Measurements from ENCODE around the gene TLCD1.

TLCD1 gene

DNA sequence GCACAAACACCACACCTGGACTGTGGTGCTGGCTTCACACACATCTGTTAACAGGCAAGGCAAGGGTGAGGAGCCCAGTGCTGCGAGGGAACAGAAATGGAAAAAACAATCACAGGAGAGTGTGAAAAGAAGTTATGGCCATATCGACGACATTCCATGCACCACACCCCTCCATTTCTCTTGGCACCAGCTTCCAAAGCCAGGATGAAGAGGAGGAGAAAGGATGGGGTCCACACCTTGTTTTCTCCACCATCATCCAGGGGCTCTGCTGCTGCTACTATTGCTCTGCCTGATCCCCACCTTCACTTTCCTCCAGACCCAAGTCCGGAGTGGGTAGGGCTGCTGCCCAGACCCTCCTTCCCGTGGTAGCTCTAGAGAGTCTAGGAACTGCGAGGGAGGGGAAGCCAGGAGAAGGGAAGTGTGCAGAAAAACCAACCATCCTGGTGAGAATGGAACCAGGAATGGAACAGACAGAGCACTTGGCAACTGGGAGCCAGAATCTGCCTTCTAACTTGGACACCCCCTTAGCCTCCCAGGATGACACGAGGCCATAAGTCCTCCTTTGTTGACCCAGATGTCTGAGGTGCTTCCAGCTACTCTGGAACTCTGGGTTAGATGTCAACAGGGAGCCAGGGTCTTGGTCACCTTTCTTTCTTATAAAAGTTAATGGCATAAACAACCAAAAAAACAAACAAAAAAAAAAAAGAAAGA is 13.2 kb downstream of the TLCD1 start:
- no peak for DNase-seq (ENCODE audit: low read depth)

DNA sequence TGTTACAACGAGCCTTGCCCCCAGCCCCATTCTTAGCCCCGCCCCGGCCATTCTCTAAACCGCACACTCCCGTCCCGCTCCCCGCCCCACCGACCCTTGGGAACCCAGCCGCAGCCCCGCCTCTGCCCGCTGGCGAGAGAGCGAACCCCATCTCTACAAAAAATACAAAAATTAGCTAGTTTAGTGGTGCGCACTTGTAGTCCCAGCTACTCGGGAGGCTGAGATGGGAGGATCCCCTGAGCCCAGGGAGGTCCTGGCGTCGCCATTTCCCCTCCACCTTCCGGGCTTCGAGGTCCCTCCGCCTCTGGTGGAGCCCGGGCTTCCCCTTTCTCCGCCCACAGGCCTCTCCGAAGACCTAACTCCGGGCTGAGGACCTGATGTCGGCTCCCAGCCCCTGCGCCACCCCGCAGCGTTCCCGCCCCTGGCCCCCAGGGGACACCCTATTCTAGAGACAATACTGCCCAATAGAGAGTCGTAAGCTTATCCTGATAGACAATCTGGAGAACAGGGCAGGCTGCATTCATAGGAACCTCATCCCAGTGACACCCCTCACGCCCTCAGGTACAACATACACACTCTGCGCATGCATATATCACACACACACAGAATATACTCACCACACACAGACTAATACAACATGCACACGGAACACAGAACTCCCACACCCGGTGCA is 13.9 kb downstream of the TLCD1 start:
- DNase-seq (ENCODE audit: low read depth): peak; percentile 49

DNA sequence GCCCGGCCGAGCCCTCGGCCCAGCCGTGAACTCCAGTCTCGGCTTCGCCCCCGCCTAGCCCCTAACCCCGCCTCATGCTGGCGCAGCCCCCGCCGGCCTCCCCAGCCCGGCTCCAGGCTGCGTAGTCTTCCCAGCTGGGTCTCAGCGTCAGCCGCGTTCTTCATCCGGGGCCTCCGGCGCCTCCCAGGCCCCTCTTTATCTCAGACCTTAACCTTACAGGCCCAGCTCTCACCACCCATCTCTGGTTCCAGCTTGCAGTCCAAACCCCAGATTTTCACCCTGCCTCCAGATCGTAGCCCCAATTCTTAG is 14.4 kb downstream of the TLCD1 start, which contains the start of gene PROCA1:
TSS of gene PROCA1 (minus strand) at position 166 of the 309 bp plus-strand sequence. CDS start 228 bp downstream, outside the sequence.
- no peak for DNase-seq (ENCODE audit: low read depth)

DNA sequence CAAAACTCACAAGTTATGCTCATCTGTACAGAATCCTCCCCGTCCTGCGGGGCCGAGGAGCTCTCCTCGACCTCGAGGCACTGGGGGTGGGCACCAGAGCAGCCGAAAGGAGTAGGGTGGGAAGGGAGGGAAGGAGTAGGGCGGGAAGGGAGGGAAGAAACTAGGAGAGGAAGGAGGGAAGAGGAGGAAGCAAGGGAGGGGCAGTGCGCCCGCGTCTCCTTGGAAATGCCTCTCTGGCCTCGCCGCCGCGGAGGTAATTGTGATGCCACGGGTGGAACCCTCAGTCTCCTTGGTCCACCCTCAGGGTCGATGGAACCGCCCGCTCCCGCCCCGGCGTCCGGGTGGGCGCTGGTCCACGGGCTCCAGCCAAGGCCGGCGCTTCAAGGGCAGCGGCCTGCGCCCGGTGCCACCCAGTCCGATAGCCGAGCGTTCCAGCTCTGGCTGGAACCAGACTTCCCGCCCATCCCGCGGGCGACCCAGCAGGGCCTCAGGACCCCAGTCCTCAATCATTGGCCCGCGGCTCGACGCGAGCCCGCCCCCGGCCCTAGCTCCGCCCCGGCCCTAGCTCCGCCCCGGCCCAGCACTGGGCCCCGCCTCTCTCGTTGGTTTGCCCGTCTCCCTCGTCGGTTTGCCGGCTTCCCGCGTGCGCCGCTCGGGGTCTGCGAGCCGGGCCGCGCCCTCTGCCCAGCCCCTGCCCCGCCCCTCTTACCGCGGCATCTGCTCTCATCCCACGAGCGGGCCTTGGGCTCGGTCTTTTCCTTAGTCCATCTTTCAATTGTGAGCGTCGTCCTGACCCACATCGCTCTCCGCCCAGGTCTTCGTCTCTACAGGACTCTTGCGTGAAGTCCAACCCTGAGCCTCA is 14.9 kb downstream of the TLCD1 start:
- peak; percentile 78 for DNase-seq (ENCODE audit: low read depth)

DNA sequence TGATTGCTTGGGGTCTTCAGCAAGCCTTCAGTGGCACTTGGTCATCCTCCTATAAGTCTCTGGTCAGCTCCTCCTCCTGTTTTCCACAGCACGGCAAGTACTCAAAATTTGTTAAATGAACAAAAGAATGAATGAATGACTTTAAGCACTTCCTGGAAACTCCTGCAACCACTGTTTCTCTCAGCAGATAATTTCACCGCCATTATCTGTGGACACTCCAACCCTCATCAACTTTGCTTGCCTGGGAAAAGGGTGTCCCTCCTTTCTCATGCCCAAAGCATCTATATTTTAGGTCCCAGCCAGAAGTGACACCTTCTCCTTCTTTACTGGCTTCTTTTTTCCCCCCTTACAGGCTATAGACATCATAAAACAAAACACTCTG is 18.7 kb downstream of the TLCD1 start:
- no peak for DNase-seq (ENCODE audit: low read depth)

DNA sequence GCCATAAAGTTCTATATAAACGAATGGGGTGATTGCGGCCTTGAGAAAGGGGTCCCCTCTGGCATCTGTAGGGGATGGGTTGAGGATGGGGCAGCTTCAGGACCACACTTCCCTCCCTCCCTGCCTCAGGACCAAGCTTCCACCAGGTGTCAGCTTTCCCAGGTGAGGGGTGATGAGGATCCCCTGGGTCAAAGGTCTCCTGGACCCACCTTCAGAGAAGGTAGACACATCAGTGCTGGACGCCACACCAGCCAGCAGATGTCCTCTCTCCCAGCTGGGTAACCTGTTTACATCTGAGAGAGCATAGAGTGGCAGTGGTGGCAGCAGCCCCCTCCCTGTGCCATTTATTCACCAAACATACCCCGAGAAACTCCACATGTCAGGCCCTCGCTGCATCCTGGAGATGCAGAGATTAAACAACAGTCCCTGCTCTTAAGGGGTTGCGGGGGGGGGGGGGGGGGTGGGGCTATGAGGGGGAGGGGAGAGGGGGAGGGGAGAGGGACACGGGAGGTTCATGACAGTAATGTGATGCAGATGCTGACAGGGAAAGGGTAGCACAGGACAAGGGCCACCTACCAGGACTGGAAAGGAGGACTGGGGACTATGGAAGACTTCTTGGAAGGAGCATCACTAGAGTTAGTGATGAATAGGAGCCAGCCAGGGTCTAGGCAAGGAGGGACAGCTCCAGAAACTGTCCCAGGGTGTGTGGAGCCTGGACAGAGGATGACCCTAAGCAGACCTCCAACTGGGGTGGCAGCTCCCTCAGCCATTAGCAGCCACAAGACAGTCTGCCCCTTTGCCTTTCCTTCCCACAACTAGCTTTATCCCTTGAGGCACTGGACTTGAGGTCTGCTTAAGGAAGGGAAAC is 19.3 kb downstream of the TLCD1 start:
- no peak for DNase-seq (ENCODE audit: low read depth)

DNA sequence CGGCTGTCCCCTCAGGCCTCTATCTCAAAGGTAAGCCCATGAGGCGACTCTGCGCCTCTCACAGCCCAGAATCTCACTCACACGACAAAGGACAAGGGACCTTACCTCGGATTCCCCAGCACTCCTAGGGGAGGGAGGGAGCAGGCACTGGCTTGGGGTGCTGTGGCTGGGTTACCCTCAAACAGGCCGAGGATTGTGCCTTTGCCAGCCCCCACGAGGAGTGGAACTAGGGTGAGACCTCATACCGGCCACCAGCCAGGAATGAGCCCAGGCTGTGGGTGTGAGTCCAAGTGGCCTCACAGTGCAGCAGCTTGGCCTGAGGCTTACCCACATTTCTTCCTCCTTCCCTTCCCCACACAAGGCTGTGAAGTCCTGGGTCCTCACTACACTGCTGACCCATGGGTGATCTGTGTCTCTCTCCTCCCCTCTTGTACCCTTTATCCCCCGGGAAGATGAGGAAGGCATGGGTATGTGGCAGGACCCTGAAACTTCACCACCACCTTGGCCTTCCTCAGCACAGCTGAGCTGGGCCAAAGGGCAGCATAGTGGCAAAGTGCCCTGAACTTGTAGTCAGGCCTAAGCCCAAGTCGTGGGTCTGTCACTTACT is 20.2 kb downstream of the TLCD1 start:
- DNase-seq (ENCODE audit: low read depth): no peak

DNA sequence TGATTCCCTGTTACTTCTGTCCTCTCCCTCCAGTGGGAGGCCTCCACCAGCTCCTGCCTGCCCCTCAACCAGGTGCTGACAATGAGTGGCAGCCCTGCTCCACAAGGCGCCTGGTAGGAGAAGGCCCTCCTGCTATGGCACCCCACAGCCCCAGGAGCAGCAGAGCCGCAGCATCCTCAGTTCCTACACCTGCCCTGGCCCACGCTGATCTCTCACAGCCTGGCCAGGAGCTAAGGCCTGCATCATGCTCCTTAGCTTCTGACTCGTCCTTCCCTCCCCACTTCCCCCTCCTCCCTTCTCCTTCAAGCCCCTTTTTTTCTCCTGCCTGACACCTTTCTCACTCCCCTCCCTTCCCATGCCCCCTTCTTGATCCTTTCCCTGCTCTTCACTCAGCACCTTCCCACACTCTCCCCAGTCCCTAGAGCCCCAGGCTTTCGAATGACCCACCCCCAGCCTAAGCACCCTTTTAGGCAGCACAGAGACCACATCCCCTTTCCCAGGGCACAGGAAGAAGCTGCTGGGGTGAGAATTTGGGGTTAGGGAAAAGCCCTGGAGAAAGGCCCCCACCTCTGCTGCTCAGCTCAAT is 20.9 kb downstream of the TLCD1 start:
- DNase-seq (ENCODE audit: low read depth): no peak

DNA sequence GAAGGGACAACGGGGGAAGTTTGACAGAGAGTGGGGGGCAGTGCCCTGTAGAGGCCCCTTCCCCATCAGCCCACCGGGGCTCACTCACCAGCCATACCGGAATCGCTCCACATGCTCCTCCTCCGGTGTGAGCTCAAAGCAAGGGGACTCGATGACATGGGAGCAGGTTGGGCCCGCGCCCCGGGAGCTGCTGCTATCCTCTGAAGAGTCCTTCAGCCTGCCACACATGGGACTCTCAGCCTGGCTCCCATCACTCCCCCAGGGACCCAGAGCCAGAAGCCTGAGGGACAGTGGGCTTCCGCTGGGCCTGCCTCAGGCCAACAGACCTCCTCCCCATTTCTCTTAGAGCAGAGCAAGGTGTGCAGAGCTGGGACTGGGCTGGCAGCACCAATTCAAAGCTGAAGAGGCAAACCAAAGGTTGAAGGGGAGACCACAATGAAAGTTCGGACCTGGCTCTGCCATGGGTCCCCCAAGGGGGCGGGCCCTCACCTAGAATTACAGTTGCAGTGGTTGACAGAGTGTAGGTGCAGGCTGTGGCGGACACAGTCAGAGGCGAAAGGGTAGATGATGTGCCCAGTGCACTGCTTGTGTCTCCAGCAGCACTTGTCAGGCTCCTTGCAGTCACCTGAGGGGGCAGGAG is 21.7 kb downstream of the TLCD1 start:
- no peak for DNase-seq (ENCODE audit: low read depth)

DNA sequence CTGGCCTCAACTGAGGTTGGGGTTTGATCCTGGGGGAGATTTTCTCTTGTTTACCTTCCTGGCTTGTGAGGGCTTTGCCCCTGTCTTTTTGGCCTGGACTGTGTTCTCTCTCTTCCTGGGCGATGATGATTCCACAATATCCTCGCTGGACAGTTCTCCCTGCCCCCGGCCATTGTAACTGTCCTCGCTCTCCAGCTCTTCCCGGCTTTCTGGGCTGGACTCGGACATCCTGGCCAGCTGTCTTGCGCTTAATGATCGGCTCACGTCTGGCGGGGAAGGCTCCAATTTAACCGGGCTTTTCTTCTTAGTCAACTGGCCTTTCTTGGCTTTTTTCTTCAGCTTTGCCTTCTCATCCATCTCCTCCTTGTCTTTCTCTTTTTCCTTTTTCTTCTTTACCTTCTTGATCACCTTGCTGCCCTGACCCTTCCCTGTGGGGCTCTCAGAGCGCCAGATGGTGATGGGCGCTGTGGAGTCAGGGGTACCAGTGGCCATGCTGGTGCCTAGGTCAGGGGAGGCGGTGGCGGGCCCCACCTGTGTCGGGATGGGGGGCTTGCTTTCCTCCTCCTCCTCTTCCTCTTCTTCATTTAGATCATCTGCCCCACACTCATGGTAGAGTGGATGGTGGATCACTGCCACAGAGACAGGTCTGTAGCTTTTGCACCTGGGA is 22.3 kb downstream of the TLCD1 start:
- no peak for DNase-seq (ENCODE audit: low read depth)

DNA sequence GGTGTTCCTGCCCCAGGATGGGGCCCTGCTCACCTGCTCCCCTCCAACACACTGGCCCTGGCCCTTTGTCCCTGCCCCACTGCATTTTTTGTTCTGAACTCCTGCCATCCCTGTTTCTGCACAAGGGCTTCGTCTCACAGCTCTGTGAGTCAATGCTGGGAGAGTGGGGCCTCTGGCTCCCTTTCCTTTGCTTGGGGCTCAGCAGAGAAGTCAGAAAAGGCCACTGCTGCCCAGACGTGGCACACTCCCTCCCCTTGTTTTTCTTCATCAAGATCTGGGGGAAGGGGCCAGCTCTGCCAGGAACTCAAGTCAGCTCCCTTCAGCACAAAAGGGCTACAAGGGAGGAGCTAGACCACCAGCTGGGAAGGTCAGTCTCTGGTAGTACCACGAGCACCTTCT is 23.3 kb downstream of the TLCD1 start:
- DNase-seq (ENCODE audit: low read depth): no peak

DNA sequence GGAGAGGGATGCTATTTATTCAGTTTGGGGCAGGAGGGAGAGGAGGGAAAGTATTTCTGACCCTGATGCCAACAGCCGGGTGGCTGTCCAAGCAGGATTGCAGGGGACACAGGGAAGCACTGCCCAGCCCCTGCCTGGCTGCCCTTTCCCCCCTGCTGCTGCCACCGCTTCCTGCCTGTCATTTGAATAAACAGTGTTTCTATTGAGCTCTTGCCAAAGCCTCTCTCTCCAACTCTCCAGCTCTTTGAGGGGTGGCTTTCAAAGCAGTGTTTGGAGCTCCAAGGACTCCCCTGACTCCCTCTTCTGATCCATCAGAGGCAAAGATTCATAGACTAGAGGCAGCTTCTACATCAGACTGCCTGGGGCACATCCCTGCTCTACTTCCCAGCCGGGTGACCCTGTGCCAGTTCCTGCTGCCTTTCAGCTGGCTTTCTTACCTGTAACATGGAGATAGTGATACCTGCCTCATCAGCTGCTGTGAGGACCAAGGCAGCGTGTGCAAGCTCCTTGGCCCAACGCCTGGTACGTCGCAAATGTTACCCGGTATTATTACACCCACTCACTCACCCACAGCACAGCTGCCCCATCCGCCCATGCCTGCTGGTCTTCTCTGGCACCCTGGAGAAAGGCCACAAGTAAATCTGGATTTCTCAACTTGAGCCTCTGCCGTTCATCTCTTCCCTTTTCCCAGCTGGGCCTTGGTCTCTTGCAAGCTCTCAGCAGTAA is 23.8 kb downstream of the TLCD1 start:
- no peak for DNase-seq (ENCODE audit: low read depth)

DNA sequence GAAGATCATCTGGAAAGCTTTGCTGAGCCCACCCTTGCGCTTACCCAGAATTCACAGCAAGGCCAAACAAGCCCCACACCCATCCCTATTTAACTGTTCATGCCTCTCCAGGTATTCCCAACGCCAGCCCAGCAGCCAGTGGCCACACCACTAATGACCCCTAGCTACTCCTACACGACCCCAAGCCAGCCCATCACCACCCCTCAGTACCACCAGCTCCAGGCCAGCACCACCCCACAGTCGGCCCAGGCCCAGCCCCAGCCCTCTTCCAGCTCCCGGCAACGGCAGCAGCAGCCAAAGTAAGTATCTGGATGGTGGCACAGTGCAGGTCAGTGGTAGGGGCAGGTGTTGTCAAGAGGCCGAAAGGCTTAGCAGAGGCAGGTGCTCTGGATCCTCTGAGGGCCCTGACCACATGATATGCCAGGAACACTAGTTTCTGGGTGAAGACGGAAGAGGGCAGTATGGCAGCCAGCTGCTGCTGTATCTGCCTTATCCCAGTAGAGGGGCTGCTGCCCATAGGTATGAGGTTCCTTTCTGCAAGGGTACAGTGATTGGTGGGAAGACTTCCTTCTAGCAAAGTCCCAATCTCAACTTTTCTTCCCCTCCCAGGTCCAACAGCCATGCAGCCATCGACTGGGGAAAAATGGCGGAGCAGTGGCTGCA is 25.1 kb downstream of the TLCD1 start:
- DNase-seq (ENCODE audit: low read depth): no peak

DNA sequence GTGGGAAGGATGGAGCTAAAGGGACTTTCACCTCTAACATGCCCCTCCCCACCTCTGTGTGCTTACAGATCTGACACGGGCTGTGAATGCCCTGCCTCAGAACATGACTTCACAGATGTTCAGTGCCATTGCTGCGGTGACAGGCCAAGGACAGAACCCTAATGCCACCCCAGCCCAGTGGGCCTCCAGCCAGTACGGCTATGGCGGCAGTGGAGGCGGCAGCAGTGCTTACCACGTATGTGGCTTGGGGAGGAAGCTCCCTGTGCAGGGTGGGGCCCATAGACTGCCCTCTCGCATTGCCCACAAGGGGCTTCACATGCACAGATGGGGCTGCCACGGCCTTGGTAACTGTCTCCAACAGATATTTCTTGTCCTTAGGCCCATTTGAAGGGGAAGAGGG is 25.8 kb downstream of the TLCD1 start:
- DNase-seq (ENCODE audit: low read depth): no peak

DNA sequence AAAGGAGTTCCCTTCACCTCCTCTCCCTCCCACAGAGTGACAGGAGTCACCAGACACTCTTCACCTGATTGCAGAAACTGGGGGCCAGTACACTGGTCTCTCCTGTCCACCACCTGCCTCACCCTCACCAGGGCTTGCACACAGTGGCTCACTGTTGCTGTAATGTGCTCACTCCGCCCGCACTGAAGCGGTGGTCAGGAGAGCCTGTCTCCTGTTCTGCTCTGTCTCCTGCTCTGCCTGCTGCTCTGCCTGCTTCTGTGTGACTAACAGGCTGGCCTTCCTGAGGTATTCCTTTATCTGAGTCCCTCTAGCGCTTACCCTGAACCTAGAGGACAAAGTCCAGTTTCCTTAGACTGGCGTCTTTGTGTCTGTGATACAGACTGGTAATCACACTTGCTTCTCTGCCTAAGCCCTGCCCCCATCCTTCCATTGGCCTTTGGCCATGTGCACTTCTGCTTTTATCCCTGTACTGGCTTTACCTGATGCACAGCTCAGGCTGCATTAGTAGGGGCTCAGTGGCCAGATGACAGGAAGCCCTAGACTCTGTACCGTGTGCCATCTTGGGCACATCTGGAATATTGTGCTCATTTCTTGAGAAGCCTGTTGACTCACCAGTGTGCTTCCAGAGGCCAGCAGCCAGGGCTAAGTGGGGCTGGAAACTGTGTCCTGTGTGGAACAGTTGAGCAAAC is 27.6 kb downstream of the TLCD1 start:
- no peak for DNase-seq (ENCODE audit: low read depth)

DNA sequence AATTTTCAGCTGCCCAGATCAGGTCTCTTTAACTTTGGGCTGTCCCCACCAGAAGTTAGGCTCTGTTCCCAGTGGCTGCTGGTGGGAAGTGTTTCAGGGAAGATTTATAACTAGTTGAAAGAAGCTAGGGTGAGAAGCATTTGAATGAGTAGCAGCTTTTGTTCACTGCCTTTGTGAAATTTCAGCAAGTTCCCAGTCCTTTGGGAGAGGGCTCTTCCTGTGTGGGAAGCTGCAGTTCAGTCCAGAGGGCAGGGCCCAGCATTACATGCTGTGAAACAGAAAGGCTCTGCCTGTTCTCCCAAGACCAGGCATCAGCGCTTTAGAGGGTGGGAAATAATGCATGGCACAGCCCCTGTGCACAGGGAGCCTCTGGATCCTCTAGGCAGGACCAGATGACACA is 32.2 kb downstream of the TLCD1 start:
- DNase-seq (ENCODE audit: low read depth): no peak

DNA sequence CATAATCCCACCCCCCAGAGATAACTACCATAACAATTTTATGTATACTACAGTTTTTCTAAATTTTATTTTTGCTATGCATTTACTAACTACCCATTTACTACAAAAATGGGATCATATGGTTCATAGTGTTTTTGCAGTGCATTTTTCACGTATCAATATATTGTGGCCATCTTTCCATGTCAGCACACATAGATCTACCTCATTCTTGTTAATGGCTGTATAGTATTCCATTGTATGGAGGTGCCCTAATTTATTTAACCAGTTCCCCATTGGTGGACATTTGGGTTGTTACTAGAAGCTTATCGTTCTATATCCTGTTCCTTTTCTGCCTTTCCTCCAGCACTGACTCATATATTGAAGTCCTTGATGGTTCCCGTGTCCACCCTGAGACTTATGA is 37.0 kb downstream of the TLCD1 start:
- DNase-seq (ENCODE audit: low read depth): no peak

DNA sequence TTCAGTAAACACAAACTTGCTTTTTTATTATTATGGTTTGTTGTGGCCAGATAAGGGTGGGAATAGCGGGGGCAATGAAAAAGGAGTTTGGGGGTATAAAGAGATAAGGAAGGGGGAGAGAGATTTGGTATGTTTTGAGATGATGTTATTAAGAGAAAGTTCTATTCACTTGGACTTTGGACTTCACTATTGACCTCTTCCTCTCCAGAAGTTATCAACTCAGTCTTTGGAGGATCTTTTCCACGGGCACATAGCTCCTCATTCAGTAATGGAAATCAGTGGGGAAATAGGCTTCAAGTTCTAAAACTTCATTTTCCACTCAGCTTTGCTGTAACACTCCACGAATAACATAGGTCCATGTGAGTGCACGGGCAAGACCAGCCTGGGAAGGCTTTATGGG is 37.6 kb downstream of the TLCD1 start:
- DNase-seq (ENCODE audit: low read depth): no peak
